MCF 10A (cell line): Measurements from ENCODE around the gene ZNF248. TPM values are rescaled to one million over a fixed set of nuclear protein-coding genes. Genes with fewer than 3 reads are reported as not detected.

Experiments
- BruUV-seq: library from RNA; stranded (reverse); fragments of 400-500 nt; replicated peaks from 2 replicates; lab custom pipeline; 2021; lab: Mats Ljungman, UMichigan
- CTCF ChIA-PET: fragments of 300-600 bp; sonication (Branson Sonifier 250); formaldehyde crosslinking; extraction: SDS; loops from one replicate; lab custom pipeline; 2021; ENCODE audit warnings: antibody characterized with exemption, inconsistent platforms; lab: Yijun Ruan, JAX
- POLR2A ChIA-PET: fragments of 300-600, 350-650 bp; sonication (Branson Sonifier 250); formaldehyde crosslinking; extraction: SDS; loops from one replicate; lab custom pipeline; 2020; ENCODE audit warnings: antibody characterized with exemption, inconsistent platforms; lab: Yijun Ruan, JAX
- DNase-seq: peaks from one replicate; pipeline ENCODE4 v3.0.0-alpha.2; 2018; ENCODE audit not compliant: unreplicated experiment
- H3K27ac Mint-ChIP-seq: one replicate; pipeline ENCODE4 v1.8.0; 2022; ENCODE audit warnings: mild to moderate bottlenecking, low read depth, mixed read lengths; ENCODE audit not compliant: unreplicated experiment
- H3K27me3 Mint-ChIP-seq: one replicate; pipeline ENCODE4 v1.8.0; 2022; ENCODE audit warnings: mixed read lengths; ENCODE audit not compliant: insufficient read depth, unreplicated experiment
- H3K36me3 Mint-ChIP-seq: one replicate; pipeline ENCODE4 v1.8.0; 2022; ENCODE audit warnings: mild to moderate bottlenecking, moderate library complexity, mixed read lengths; ENCODE audit not compliant: insufficient read depth, unreplicated experiment
- H3K4me1 Mint-ChIP-seq: one replicate; pipeline ENCODE4 v1.8.0; 2022; ENCODE audit warnings: mixed read lengths; ENCODE audit not compliant: insufficient read depth, unreplicated experiment
- H3K4me3 Mint-ChIP-seq: one replicate; pipeline ENCODE4 v1.8.0; 2022; ENCODE audit warnings: mild to moderate bottlenecking, moderate library complexity, mixed read lengths; ENCODE audit not compliant: unreplicated experiment
- H3K9me3 Mint-ChIP-seq: one replicate; pipeline ENCODE4 v1.8.0; 2022; ENCODE audit warnings: mixed read lengths; ENCODE audit not compliant: unreplicated experiment
- CTCF ChIP-seq: fragments of 200-600 bp; IDR thresholded peaks from one replicate; pipeline ENCODE4 v1.8.0; 2022; ENCODE audit warnings: antibody characterized with exemption, mild to moderate bottlenecking; ENCODE audit not compliant: unreplicated experiment
- intact Hi-C: fragments of 100-400 bp; cut with micrococcal nuclease; formaldehyde crosslinking; loops from 2 replicates; pipeline ENCODE4 v1.14.1; 2022
- total RNA-seq: library from RNA; stranded (reverse); gene quantifications from 2 replicates; pipeline ENCODE4 v1.2.3, GENCODE V29; 2022

ZNF248 gene
- total RNA-seq, 1 experiment from 2014 or later, result 5.7 TPM

- intact Hi-C loops, result no loop called here
- no peak for TF ChIP-seq CTCF
- Mint-ChIP-seq H3K27me3 (no peaks in the 10 kb centered on the region), H3K9me3 (no peaks in the 10 kb centered on the region), H3K4me1 (no peaks in the 10 kb centered on the region), H3K4me3 (no peak overlapping the region), H3K36me3 (peaks cover 6% of the 10 kb centered on the region), H3K27ac (no peak overlapping the region)
- no TSS peak for BruUV-seq
- ChIA-PET POLR2A (no interaction called here), CTCF (interaction anchor here (0.5 to 0.7 kb wide), 3 partner anchors 13 to 200 kb away, joined by 3 to 5 read pairs (median 4); no protein-coding TSS in a partner anchor)
- DNase-seq, result no peak
Measured at GRCh38 chr10:37736120-37736519, 121.3 kb downstream of the ZNF248 start.

GRCh38 chr10:37734971-37735370 is 122.4 kb downstream of the ZNF248 start:
- H3K27ac Mint-ChIP-seq, result no peak overlapping the region
- ChIA-PET POLR2A (no interaction called here), CTCF (interaction anchor here (0.6 to 1.9 kb wide), 3 partner anchors 20 to 1287 kb away, joined by 3 to 9 read pairs (median 4); no protein-coding TSS in a partner anchor)
- no peaks in the 10 kb centered on the region for H3K27me3 Mint-ChIP-seq
- H3K4me1 Mint-ChIP-seq, result no peaks in the 10 kb centered on the region
- BruUV-seq, result no TSS peak
- H3K4me3 Mint-ChIP-seq, result no peak overlapping the region
- DNase-seq, result no peak
- intact Hi-C loops, result no loop called here
- peaks cover 6% of the 10 kb centered on the region for H3K36me3 Mint-ChIP-seq
- TF ChIP-seq CTCF, result no peak
- peaks cover 3% of the 10 kb centered on the region for H3K9me3 Mint-ChIP-seq

Other genes starting within 250 kb of the ZNF248 start
- gene ZNF25, start 119.0 kb upstream of the ZNF248 start, total RNA-seq, result 7.2 TPM in 2 replicates
- 20.7 and 23.5 TPM in 2 replicates for gene ZNF33A, start 153.1 kb upstream of the ZNF248 start, total RNA-seq
- 44.5 and 52.3 TPM in 2 replicates for gene ZNF37A, start 236.7 kb upstream of the ZNF248 start, total RNA-seq